Measurements from ENCODE around the gene LARGE1.

DNA sequence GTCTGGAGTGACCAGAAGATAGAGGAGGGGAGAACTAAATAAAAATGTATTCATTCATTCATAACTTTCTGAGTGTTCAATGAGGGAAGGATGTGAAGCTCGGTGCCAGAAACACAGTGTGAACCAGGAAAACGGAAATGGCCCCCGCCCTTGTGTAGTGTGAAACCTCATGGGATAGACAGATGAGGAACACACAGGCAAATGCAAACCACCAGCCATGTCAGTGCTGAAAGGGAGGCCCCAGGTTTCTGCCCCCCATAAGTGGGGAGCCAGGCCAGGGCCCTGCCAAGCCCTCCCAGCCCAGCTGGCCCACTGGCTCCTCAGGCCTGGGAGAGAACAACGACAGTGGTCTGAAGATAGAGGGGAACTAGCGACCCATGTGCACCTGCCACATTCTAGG, 30.5 kb downstream of the LARGE1 start:
- TF ChIP-seq, protein P1, sequence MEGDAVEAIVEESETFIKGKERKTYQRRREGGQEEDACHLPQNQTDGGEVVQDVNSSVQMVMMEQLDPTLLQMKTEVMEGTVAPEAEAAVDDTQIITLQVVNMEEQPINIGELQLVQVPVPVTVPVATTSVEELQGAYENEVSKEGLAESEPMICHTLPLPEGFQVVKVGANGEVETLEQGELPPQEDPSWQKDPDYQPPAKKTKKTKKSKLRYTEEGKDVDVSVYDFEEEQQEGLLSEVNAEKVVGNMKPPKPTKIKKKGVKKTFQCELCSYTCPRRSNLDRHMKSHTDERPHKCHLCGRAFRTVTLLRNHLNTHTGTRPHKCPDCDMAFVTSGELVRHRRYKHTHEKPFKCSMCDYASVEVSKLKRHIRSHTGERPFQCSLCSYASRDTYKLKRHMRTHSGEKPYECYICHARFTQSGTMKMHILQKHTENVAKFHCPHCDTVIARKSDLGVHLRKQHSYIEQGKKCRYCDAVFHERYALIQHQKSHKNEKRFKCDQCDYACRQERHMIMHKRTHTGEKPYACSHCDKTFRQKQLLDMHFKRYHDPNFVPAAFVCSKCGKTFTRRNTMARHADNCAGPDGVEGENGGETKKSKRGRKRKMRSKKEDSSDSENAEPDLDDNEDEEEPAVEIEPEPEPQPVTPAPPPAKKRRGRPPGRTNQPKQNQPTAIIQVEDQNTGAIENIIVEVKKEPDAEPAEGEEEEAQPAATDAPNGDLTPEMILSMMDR (IDR thresholded peaks at IDR 0.05; ENCODE audit: borderline replicate concordance, extremely low read depth, low read length, poor library complexity, severe bottlenecking), result no peak
- no peak for TF ChIP-seq EZH2 (IDR thresholded peaks at IDR 0.05; ENCODE audit: borderline replicate concordance, low read depth, low read length, severe bottlenecking)

Measured in DND-41 (cell line).